ENCODE data around the gene AGER.

AGER gene

GRCh38 chr6:32185681-32186131 lies 1.7 kb upstream of the AGER start:
- DNase-seq, result peak; percentile 69

- DNase-seq, result no peak
Observed at GRCh38 chr6:32183483-32184083, 470 bp downstream of the AGER start.

- no peak for DNase-seq
Observed at GRCh38 chr6:32183030-32183429, 1.0 kb downstream of the AGER start.

GRCh38 chr6:32182555-32182981 lies 1.5 kb downstream of the AGER start:
- no peak for DNase-seq

GRCh38 chr6:32181915-32182529 lies 2.0 kb downstream of the AGER start:
- no peak for DNase-seq

- no peak for DNase-seq
Observed at GRCh38 chr6:32181148-32181702, 2.8 kb downstream of the AGER start.

GRCh38 chr6:32179766-32180405 lies 4.2 kb downstream of the AGER start:
- no peak for DNase-seq

GRCh38 chr6:32178547-32179440 lies 5.3 kb downstream of the AGER start:
- no peak for DNase-seq

- DNase-seq, result peak; percentile 99
Observed at GRCh38 chr6:32177788-32178546, 6.1 kb downstream of the AGER start, which contains the start of gene RNF5. Gene RNF5 (plus strand): TSS chr6:32178405. CDS start chr6:32178512, 107 bp downstream.

GRCh38 chr6:32177183-32177787 lies 6.8 kb downstream of the AGER start:
- DNase-seq, result peak; percentile 41

- DNase-seq, result no peak
Observed at GRCh38 chr6:32176476-32177182, 7.4 kb downstream of the AGER start.

- DNase-seq, result peak; percentile 97
Observed at GRCh38 chr6:32175711-32176475, 8.2 kb downstream of the AGER start, which contains the start of gene AGPAT1. Gene AGPAT1 (minus strand): TSS chr6:32176084. CDS start chr6:32171496, 4,588 bp downstream.

- DNase-seq, result no peak
Observed at GRCh38 chr6:32175322-32175710, 8.7 kb downstream of the AGER start.

GRCh38 chr6:32174416-32174815 lies 9.6 kb downstream of the AGER start:
- no peak for DNase-seq

- DNase-seq, result no peak
Observed at GRCh38 chr6:32173051-32173727, 10.9 kb downstream of the AGER start.

GRCh38 chr6:32171234-32171633 lies 12.8 kb downstream of the AGER start:
- DNase-seq, result no peak

GRCh38 chr6:32170294-32170693 lies 13.8 kb downstream of the AGER start:
- DNase-seq, result no peak

GRCh38 chr6:32168807-32169591 lies 15.1 kb downstream of the AGER start:
- no peak for DNase-seq

GRCh38 chr6:32168350-32168749 lies 15.7 kb downstream of the AGER start:
- no peak for DNase-seq
